H54 (cell line): ENCODE data around the gene RAB38.

Source experiments
- DNase-seq: peaks from one replicate; pipeline ENCODE4 v3.0.0; 2011; ENCODE audit warnings: low spot score, mixed read lengths; ENCODE audit not compliant: insufficient read length
- FAIRE-seq: peaks from 3 replicates; lab custom pipeline; 2011; peaks lifted over from hg19 to GRCh38; lab: Jason Lieb, UNC
- POLR2A ChIP-seq: IDR thresholded peaks from 2 replicates; pipeline ENCODE4 v1.6.1; 2011; ENCODE audit warnings: low read depth, mild to moderate bottlenecking, low read length

Gene RAB38

GRCh38 chr11:88157370-88157769 lies 17.9 kb downstream of the RAB38 start:
- FAIRE-seq (no peak), DNase-seq (no peak)
- no peak for TF ChIP-seq POLR2A

DNA sequence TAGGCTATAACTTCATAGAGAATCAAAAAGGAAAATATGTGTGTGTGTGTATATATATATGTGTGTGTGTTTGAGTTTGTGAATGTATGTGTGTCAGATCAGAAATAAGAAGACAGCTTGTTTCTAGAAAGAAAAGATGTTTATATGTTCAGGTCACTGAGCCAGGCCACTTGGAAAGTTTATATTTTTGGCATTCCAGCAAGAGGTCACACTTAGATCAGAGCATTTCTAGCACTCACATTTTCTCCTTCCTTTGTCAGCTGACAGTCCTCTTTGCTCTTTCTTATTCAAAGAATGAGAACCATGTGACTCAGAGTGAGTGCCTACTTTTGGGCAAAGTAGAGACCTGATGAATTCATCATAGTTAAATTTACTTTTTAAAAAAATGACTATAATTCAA lies 22.9 kb downstream of the RAB38 start:
- no peak for TF ChIP-seq POLR2A
- FAIRE-seq (no peak), DNase-seq (no peak)

DNA sequence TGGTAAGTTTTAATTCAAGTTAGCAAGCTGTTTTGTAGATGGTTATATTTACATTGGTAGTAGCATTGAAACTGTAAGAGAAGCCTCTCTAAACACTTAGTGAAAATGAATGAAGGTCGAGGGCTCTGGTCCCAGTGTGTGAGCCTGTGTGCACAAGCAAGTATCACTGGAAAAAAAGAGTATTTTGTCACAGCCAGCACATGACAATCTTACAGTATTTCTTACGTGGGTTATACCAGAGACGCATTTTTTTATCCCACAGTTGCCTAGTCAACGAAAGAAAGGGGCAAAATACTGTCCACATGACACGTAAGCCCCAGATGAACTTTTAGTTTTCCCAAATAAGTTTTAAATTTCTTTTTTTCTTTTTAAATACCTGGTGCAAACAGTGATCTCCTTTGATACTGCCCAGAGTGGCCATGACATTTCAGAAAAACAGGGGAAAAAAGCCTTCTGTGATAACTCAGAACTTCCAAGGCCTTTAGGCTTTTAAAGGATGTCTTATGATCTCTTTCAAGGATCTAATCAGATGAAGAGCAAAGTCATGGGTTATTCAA lies 23.5 kb downstream of the RAB38 start:
- no peak for DNase-seq
- TF ChIP-seq POLR2A: no peak
- FAIRE-seq: no peak

GRCh38 chr11:88146106-88146505 lies 29.1 kb downstream of the RAB38 start:
- FAIRE-seq: no peak
- TF ChIP-seq POLR2A: no peak
- no peak for DNase-seq

DNA sequence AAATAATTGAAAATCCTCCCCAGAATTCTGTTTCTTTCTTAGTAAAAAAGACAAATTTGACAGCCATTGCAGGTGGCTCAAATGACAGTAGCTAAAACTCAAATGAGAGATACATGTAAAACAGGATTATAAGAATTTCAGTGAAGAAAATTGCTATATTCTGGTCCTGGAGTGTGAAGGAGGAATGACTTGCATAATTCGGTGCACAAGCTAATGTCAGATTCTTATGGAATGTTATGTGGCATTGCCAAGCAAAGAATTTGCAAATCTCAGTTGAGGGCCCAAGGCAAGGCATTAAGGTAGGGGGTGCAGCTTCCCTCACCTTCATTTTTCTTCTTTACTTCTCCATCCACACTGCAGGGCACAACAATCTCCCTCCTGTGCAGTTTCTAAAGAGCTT lies 35.4 kb downstream of the RAB38 start:
- FAIRE-seq (no peak), DNase-seq (no peak)
- TF ChIP-seq POLR2A: no peak

- no peak for TF ChIP-seq POLR2A
- no peak for FAIRE-seq
- DNase-seq: no peak
Measured at GRCh38 chr11:88131764-88132470, 43.3 kb downstream of the RAB38 start.

DNA sequence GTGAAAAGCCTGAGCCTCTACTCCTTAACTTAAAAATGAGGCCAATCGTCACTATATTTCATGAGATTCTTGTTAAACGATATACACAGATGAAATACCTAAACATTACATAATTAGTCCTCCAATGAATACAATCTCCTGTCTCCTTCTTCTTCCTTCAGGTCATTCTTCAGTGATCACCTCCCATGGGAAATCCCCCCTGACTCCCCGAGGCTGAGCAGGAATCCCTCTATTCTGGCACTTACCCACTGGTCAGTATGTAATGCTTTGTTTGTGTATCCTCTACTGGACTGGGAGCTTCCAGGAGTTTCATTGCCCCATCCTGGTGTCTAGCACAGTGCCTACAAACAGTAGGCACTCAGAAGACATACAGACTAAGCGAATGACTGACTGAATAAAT lies 52.3 kb downstream of the RAB38 start:
- FAIRE-seq: no peak
- DNase-seq: no peak
- no peak for TF ChIP-seq POLR2A

DNA sequence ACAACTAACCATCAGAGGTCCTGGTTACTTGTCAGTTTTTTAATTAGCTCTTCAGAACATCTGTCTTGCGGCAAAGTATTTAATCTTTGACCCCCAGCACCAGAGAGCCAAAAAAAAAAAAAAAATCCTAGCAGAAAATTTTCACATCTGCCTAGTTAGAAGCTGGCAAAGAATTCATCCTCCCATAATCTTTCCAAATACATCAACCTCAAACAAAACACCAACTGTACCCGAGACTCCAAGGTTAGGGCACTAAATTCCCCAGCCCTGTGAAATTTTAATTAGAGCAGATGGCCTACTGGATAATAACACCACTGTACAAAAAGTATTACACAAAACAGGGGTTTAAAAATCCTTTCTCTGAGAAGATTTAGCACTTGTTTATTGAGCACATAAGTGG lies 55.7 kb downstream of the RAB38 start:
- FAIRE-seq (no peak), DNase-seq (no peak)
- TF ChIP-seq POLR2A: no peak

- no peak for FAIRE-seq
- DNase-seq: no peak
- TF ChIP-seq POLR2A: no peak
Measured at GRCh38 chr11:88117281-88117858, 57.9 kb downstream of the RAB38 start.

DNA sequence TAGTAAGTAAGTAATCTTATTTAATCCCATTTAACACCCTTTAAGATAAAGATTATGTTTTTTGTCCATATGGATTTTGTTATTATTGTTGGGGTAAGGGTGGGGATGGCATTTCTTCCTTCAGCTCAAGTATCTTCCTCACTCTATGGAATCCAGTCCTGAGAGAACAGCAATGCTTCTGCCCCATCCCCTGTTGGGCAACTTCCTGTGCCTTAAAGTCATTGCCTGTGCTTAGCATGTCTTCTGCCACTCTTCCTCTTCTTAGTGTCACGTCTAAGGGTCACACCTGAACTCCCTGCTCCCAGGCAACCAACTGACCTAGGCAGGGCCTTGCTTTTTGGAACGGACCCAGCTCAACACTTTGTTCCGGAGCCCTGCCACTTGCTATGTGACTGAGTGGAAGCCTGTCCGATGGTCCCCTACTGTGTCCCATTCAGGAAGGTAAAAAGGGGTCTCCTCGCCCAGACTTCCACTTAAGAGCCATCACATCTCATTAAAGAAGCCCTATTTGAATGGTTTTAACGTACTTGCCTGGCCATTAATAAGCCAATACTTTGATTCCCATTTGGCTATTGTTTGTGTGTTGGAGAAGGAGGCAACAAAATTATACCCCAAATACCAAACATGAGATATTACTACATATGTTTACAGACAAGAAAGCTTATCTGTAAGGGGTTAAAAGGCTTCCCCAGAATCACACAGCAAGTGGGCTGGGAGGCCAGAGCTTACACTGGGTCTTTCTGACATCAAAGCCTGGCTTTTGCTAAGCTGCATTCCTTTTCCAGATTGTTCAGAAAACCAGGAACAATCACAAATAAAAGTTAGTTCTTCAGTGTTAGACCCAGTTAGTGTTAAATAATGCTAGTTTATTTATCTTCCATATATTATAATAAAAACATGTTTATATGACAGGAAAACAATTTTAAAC lies 59.2 kb downstream of the RAB38 start:
- FAIRE-seq (no peak), DNase-seq (no peak)
- no peak for TF ChIP-seq POLR2A

GRCh38 chr11:88114486-88115045 lies 60.7 kb downstream of the RAB38 start:
- no peak for FAIRE-seq
- TF ChIP-seq POLR2A: no peak
- DNase-seq: no peak

- no peak for DNase-seq
- FAIRE-seq: no peak
- no peak for TF ChIP-seq POLR2A
Measured at GRCh38 chr11:88106666-88107065, 68.6 kb downstream of the RAB38 start.

DNA sequence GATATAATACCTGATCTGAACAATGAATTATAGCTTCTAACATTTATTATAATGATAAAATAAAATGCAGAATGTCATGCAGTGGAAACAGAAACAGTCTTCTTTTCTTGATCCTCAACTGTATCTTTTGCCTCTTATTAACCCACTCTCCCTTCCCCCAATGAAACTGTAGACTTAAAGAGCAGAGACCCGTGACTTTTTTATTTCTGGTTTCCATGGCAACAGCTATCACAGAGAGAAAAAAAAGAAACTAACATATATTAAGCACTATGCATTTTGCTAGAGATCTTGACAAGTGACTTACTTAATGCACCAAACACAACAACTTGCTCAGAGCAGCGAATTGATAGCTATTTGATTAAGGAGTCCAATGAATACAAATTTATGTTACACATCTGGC lies 69.3 kb downstream of the RAB38 start:
- no peak for TF ChIP-seq POLR2A
- DNase-seq (no peak), FAIRE-seq (no peak)

- DNase-seq (no peak), FAIRE-seq (no peak)
- no peak for TF ChIP-seq POLR2A
Measured at GRCh38 chr11:88105526-88105925, 69.7 kb downstream of the RAB38 start.
